Fibroblast of lung (primary cell): ENCODE measurements around the gene TRIM60. TPM values are rescaled to one million over a fixed set of nuclear protein-coding genes. Genes with fewer than 3 reads are reported as not detected.

ENCODE experiments used
- DNase-seq, 2 donors: peaks; one replicate each; pipeline versions ENCODE4 v3.0.0 to v3.0.0-alpha.2; 2010; ENCODE audit warnings: low read depth in 2 of 2
- H2AFZ ChIP-seq: 2 replicates; pipeline ENCODE4 v1.5.1; 2012; ENCODE audit warnings: low read length, control low read depth, inconsistent platforms
- H3K27ac ChIP-seq: 2 replicates; pipeline ENCODE4 v1.5.1; 2011; ENCODE audit warnings: low read length, control low read depth; ENCODE audit not compliant: insufficient read depth
- H3K27me3 ChIP-seq: 2 replicates; pipeline ENCODE4 v1.5.1; 2011; ENCODE audit warnings: mild to moderate bottlenecking, low read length; ENCODE audit not compliant: control insufficient read depth, insufficient read depth
- H3K36me3 ChIP-seq: 2 replicates; pipeline ENCODE4 v1.5.1; 2011; ENCODE audit warnings: low read length; ENCODE audit not compliant: control insufficient read depth, insufficient read depth
- H3K4me1 ChIP-seq: 2 replicates; pipeline ENCODE4 v1.5.1; 2011; ENCODE audit warnings: low read length; ENCODE audit not compliant: control insufficient read depth, insufficient read depth; ENCODE audit errors: extremely low read depth
- H3K4me2 ChIP-seq: 2 replicates; pipeline ENCODE4 v1.5.1; 2011; ENCODE audit warnings: low read length, control low read depth; ENCODE audit not compliant: insufficient read depth; ENCODE audit errors: extremely low read depth
- H3K4me3 ChIP-seq, 4 experiments: fragments of 200-600 bp in 1 of 4; sonication (generic) in 1 of 4; replicated peaks in 1 of 4; 2 replicates each; pipeline ENCODE4 v1.5.1; 2011 to 2016; ENCODE audit warnings: low read length in 4 of 4, low read depth in 3 of 4, mild to moderate bottlenecking in 3 of 4, control low read depth in 2 of 4, inconsistent platforms in 1 of 4, mixed read lengths in 1 of 4; ENCODE audit not compliant: insufficient read depth in 1 of 4; ENCODE audit errors: control extremely low read depth in 1 of 4
- H3K79me2 ChIP-seq: 2 replicates; pipeline ENCODE4 v1.5.1; 2012; ENCODE audit warnings: mild to moderate bottlenecking, low read length, inconsistent platforms; ENCODE audit not compliant: control insufficient read depth, insufficient read depth
- H3K9ac ChIP-seq: 2 replicates; pipeline ENCODE4 v1.5.1; 2011; ENCODE audit warnings: mild to moderate bottlenecking, low read length, control low read depth; ENCODE audit not compliant: insufficient read depth
- H3K9me3 ChIP-seq: 2 replicates; pipeline ENCODE4 v1.5.1; 2012; ENCODE audit warnings: low read depth, low read length; ENCODE audit not compliant: control insufficient read depth, insufficient read depth
- H4K20me1 ChIP-seq: 2 replicates; pipeline ENCODE4 v1.5.1; 2011; ENCODE audit warnings: low read length; ENCODE audit not compliant: control insufficient read depth, insufficient read depth; ENCODE audit errors: extremely low read depth
- EZH2 ChIP-seq: IDR thresholded peaks from 2 replicates; pipeline ENCODE4 v1.5.1; 2012; ENCODE audit warnings: low read length, control low read depth, mild to moderate bottlenecking; ENCODE audit errors: missing control alignments
- polyA plus RNA-seq, 2 donors: library from polyadenylated mRNA; depleted of rRNA in 1 of 2; stranded (reverse) in 1 of 2; unstranded in 1 of 2; fragments of >200 nt; gene quantifications; 2 replicates each; pipeline ENCODE4 v1.2.1, GENCODE V29; 2011 to 2012; ENCODE audit warnings: missing spikeins in 1 of 2
- total RNA-seq: library from RNA; depleted of rRNA; stranded (reverse); fragments of >200 nt; gene quantifications from 2 replicates; pipeline ENCODE4 v1.2.1, GENCODE V29; 2014
- TF ChIP-seq, protein P1 (sequence below), 2 donors: IDR thresholded peaks in 1 of 2; conservative IDR thresholded peaks in 1 of 2; 1 replicate in 1 of 2; 2 replicates in 1 of 2; pipeline ENCODE4 v1.5.1; 2011 to 2012; ENCODE audit warnings: low read length in 2 of 2, control low read depth in 1 of 2, inconsistent platforms in 1 of 2, low read depth in 1 of 2, mild to moderate bottlenecking in 1 of 2

The TRIM60 gene
- total and polyA plus RNA-seq, 2 donors (not counting 1 experiment from before 2014, with no cell fraction given), result not detected

DNA sequence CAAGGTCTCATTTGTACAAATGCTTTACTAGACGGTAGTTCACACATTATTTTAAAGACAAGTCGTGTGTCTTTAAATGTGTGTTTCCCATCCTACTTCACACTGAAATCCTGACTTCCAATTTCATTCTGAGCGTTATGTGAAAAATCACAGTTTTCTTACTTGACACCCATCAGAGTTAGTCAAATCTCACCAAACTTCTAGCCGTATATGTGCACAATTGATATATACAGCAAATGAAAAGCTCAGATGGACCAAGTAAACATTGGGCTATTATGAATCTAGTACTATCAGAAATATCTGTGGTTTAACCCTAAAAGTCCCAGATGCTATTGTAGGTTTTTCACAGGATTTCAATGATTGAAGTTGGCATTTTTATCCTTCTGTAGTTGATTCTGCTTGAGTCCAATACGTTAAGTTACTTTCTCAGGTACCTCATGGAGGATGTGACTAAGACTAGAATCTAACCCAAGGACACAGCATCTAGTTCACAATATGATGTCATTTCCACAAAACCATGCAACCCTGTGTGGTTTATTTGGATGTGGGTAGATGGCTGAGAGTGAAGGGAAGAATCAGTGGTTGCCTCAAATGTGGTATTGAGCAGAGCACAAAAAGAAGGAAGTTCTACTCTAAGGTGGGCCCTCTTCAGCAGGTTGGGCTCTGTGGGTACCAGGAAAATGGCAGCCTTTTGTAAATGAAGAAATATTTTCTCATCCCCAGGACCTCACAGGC, 22.1 kb upstream of the TRIM60 start:
- H3K36me3 ChIP-seq, result no peaks in the 10 kb centered on the region
- H3K79me2 ChIP-seq, result no peaks in the 10 kb centered on the region
- no peaks in the 10 kb centered on the region for H4K20me1 ChIP-seq
- TF ChIP-seq, protein P1, sequence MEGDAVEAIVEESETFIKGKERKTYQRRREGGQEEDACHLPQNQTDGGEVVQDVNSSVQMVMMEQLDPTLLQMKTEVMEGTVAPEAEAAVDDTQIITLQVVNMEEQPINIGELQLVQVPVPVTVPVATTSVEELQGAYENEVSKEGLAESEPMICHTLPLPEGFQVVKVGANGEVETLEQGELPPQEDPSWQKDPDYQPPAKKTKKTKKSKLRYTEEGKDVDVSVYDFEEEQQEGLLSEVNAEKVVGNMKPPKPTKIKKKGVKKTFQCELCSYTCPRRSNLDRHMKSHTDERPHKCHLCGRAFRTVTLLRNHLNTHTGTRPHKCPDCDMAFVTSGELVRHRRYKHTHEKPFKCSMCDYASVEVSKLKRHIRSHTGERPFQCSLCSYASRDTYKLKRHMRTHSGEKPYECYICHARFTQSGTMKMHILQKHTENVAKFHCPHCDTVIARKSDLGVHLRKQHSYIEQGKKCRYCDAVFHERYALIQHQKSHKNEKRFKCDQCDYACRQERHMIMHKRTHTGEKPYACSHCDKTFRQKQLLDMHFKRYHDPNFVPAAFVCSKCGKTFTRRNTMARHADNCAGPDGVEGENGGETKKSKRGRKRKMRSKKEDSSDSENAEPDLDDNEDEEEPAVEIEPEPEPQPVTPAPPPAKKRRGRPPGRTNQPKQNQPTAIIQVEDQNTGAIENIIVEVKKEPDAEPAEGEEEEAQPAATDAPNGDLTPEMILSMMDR (conservative IDR thresholded peaks at IDR 0.05 in 1 of 2, IDR thresholded peaks at IDR 0.05 in 1 of 2; ENCODE audit: low read depth in 1 of 2, low read length in 2 of 2), result no peak
- no peak for DNase-seq
- H3K27ac ChIP-seq, result no peak overlapping the region
- no peaks in the 10 kb centered on the region for H3K27me3 ChIP-seq
- no peak overlapping the region for H3K4me3 ChIP-seq
- H3K9ac ChIP-seq, result no peak overlapping the region
- no peaks in the 10 kb centered on the region for H3K9me3 ChIP-seq
- H3K4me2 ChIP-seq, result no peak overlapping the region
- H2AFZ ChIP-seq, result no peak overlapping the region
- H3K4me1 ChIP-seq, result no peaks in the 10 kb centered on the region

DNA sequence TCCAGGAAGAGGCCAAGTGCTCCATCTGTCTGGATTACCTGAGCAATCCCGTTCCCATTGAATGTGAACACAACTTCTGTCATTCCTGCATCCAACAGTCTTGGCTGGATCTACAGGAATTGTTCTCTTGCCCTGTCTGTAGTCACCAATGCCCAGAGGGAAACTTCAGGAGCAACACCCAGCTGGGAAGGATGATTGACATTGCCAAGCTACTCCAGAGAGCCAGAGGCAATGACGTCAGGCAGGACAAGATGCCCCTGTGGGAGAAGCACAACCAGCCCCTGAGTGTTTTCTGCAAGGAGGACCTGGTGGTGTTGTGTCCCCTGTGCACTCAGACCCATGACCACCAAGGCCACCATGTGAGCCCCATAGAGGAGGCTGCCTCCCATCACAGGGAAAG, 21.3 kb upstream of the TRIM60 start:
- Histone ChIP-seq H3K27ac (no peak overlapping the region), H2AFZ (no peak overlapping the region), H3K27me3 (no peaks in the 10 kb centered on the region), H3K36me3 (no peaks in the 10 kb centered on the region), H3K4me1 (no peaks in the 10 kb centered on the region), H3K4me3 (no peak overlapping the region), H3K79me2 (no peaks in the 10 kb centered on the region), H4K20me1 (no peaks in the 10 kb centered on the region), H3K9me3 (no peaks in the 10 kb centered on the region), H3K9ac (no peak overlapping the region), H3K4me2 (no peak overlapping the region)
- TF ChIP-seq, protein P1 (conservative IDR thresholded peaks at IDR 0.05 in 1 of 2, IDR thresholded peaks at IDR 0.05 in 1 of 2; ENCODE audit: low read depth in 1 of 2, low read length in 2 of 2), result no peak
- no peak for TF ChIP-seq EZH2
- no peak for DNase-seq

DNA sequence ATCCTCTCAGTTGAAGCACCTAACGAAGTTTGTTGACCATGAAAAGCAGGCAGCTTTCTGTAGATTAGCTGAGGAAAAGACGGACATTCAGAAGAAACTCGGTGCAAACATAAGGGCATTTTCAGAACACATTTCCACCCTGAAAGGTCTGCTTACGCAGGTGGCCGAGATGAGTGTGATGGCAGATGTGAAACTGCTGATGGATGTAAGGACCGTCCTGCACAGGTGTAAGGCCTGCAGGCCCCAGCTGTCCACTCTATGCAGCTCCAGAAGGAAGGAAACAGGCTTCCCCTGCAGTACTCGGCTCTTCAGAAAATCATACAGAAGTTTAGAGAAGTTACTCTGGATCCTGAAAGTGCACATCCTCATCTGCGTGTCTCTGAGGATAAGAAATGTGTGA, 20.8 kb upstream of the TRIM60 start:
- Histone ChIP-seq H3K9me3 (no peaks in the 10 kb centered on the region), H3K9ac (no peak overlapping the region), H2AFZ (no peak overlapping the region), H4K20me1 (no peaks in the 10 kb centered on the region), H3K79me2 (no peaks in the 10 kb centered on the region), H3K27me3 (no peaks in the 10 kb centered on the region), H3K4me1 (no peaks in the 10 kb centered on the region), H3K27ac (no peak overlapping the region), H3K4me3 (no peak overlapping the region), H3K36me3 (no peaks in the 10 kb centered on the region), H3K4me2 (no peak overlapping the region)
- DNase-seq, result no peak
- TF ChIP-seq, protein P1 (conservative IDR thresholded peaks at IDR 0.05 in 1 of 2, IDR thresholded peaks at IDR 0.05 in 1 of 2; ENCODE audit: low read depth in 1 of 2, low read length in 2 of 2), result no peak
